Naive B cell (primary cell): Measurements from ENCODE around the gene TACR2. TPM values are rescaled to one million over a fixed set of nuclear protein-coding genes. Genes with fewer than 3 reads are reported as not detected.

ENCODE experiments used
- ATAC-seq, 2 donors: fragments of 150-1000 bp; cut with Tn5 transposase; 2 replicates each; pipeline ENCODE4 v1.10.0; 2021; ENCODE audit warnings: low read depth in 2 of 2, mild to moderate bottlenecking in 2 of 2, moderate library complexity in 2 of 2
- DNase-seq: peaks from one replicate; pipeline ENCODE4 v3.0.0; 2022
- H3K27ac Mint-ChIP-seq, 6 donors: one replicate each; pipeline ENCODE4 v1.8.0; 2020 to 2022; ENCODE audit warnings: mild to moderate bottlenecking in 6 of 6, mixed read lengths in 6 of 6, moderate library complexity in 5 of 6, inconsistent platforms in 2 of 6
- H3K27me3 Mint-ChIP-seq, 3 donors: one replicate each; pipeline ENCODE4 v1.8.0; 2021 to 2022; ENCODE audit warnings: mixed read lengths in 3 of 3, mild to moderate bottlenecking in 1 of 3
- H3K36me3 Mint-ChIP-seq, 2 donors: one replicate each; pipeline ENCODE4 v1.8.0; 2020 to 2022; ENCODE audit warnings: mixed read lengths in 2 of 2, inconsistent platforms in 1 of 2, mild to moderate bottlenecking in 1 of 2
- H3K4me1 Mint-ChIP-seq, 3 donors: one replicate each; pipeline ENCODE4 v1.8.0; 2020 to 2022; ENCODE audit warnings: mixed read lengths in 3 of 3, inconsistent platforms in 1 of 3, mild to moderate bottlenecking in 1 of 3, moderate library complexity in 1 of 3
- H3K4me3 Mint-ChIP-seq, 8 donors: one replicate each; pipeline ENCODE4 v1.8.0; 2020 to 2022; ENCODE audit warnings: mild to moderate bottlenecking in 8 of 8, mixed read lengths in 8 of 8, moderate library complexity in 8 of 8, inconsistent platforms in 2 of 8
- H3K9me3 Mint-ChIP-seq, 7 donors: one replicate each; pipeline ENCODE4 v1.8.0; 2020 to 2022; ENCODE audit warnings: mixed read lengths in 7 of 7, mild to moderate bottlenecking in 5 of 7, inconsistent platforms in 2 of 7, moderate library complexity in 1 of 7
- polyA plus RNA-seq, 6 donors: library from polyadenylated mRNA; unstranded; fragments of 300-500 nt; fragmentation: Illumina TruSeq; gene quantifications; one replicate each; pipeline ENCODE4 v1.2.3, GENCODE V29; 2021; ENCODE audit warnings: low read depth in 6 of 6

TACR2 gene
- polyA plus RNA-seq, 6 donors from 2014 or later: 0.34 to 0.38 TPM; not detected in 4

- ATAC-seq (no peak), DNase-seq (no peak)
- H3K27ac Mint-ChIP-seq: no peak overlapping the region
- H3K4me1 Mint-ChIP-seq: peaks cover 5 to 6% (median 6%) of the 10 kb centered on the region in 3 donors
- no peaks in the 10 kb centered on the region for H3K36me3 Mint-ChIP-seq
- peaks cover 0 to 2% (median 0%) of the 10 kb centered on the region in 7 donors for H3K9me3 Mint-ChIP-seq
- H3K4me3 Mint-ChIP-seq: no peak overlapping the region
- H3K27me3 Mint-ChIP-seq: peaks cover 5 to 16% (median 8%) of the 10 kb centered on the region in 3 donors
Observed at GRCh38 chr10:69422676-69423075, 6.0 kb upstream of the TACR2 start.

- Mint-ChIP-seq H3K36me3 (no peaks in the 10 kb centered on the region), H3K9me3 (peaks cover 0 to 2% (median 0%) of the 10 kb centered on the region in 7 donors), H3K4me3 (no peak overlapping the region), H3K4me1 (peaks cover 5 to 6% (median 6%) of the 10 kb centered on the region in 3 donors), H3K27me3 (peaks cover 5 to 16% (median 8%) of the 10 kb centered on the region in 3 donors), H3K27ac (no peak overlapping the region)
- ATAC-seq (no peak), DNase-seq (no peak)
Observed at GRCh38 chr10:69421611-69422308, 5.0 kb upstream of the TACR2 start.

- Mint-ChIP-seq H3K27me3 (peaks cover 14 to 31% (median 27%) of the 10 kb centered on the region in 3 donors), H3K36me3 (no peaks in the 10 kb centered on the region), H3K4me1 (peaks cover 5 to 6% (median 6%) of the 10 kb centered on the region in 3 donors), H3K27ac (no peak overlapping the region), H3K9me3 (no peaks in the 10 kb centered on the region), H3K4me3 (no peak overlapping the region)
- ATAC-seq (no peak), DNase-seq (no peak)
Observed at GRCh38 chr10:69419744-69420126, 3.0 kb upstream of the TACR2 start.

GRCh38 chr10:69419096-69419743 is 2.5 kb upstream of the TACR2 start:
- DNase-seq (no peak), ATAC-seq (no peak)
- peaks cover 17 to 35% (median 31%) of the 10 kb centered on the region in 3 donors for H3K27me3 Mint-ChIP-seq
- H3K4me1 Mint-ChIP-seq: peaks cover 3 to 6% (median 5%) of the 10 kb centered on the region in 3 donors
- H3K9me3 Mint-ChIP-seq: no peaks in the 10 kb centered on the region
- H3K4me3 Mint-ChIP-seq: no peak overlapping the region
- H3K36me3 Mint-ChIP-seq: no peaks in the 10 kb centered on the region
- no peak overlapping the region for H3K27ac Mint-ChIP-seq

DNA sequence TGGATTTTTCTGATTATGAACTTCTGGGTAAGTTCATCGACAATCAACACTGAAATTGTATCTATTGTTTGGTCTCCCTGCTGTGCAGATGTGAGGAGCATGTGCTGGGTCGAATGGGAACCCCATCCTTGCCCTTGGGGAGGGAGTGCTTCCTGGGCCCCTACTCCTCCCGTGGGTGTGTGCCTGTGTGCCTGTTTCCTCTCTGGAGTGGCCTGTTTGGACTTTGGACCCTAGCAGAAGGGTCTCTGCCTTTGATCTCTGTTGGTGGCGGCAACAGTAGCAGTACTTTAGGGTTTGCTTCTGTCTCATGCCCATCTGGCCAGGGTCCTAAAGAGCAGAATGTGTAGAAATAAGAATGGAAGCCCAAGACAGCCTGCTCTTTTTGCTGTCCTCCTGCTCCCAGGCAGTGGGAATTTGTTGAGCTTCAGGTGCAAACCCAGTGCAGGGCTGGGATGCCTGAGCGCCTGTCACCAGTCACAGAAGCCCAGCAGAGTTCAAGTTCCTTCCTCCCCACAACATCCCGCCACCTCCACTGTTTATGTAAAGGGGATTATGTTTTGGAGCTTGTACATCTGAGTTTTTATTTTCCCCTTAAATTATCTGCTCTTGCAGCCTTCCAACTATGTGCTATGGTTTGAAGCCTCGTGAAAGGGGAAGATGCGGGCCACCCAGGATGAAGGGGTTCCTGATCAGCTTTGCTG is 1.5 kb upstream of the TACR2 start:
- Mint-ChIP-seq H3K27ac (peak overlapping the region in 1 of 6 donors; percentile 24), H3K36me3 (no peaks in the 10 kb centered on the region), H3K4me3 (no peak overlapping the region), H3K27me3 (peaks cover 20 to 35% (median 35%) of the 10 kb centered on the region in 3 donors), H3K9me3 (no peaks in the 10 kb centered on the region), H3K4me1 (peaks cover 0 to 3% (median 2%) of the 10 kb centered on the region in 3 donors)
- no peak for DNase-seq
- no peak for ATAC-seq

DNA sequence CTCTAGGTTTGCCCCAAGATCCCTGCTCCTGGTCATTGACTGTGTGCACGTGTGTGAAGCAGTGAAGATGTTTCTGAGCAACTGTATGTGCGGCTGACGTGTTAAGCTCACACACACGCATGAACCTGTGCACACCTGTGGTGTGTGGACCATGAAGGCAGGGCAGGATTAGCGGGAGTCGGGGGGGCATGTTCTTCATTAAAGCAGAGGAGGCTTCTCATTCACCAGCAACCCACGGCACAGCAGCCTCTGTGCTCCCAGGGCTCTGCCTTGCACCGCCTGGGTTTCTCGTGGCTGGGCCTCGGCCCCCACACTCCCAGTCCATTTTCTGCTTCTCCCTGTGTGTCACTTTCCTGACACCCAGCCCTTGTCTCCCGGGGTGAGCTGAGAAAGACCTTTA is 824 bp upstream of the TACR2 start:
- Mint-ChIP-seq H3K36me3 (no peaks in the 10 kb centered on the region), H3K27me3 (peaks cover 21 to 38% (median 35%) of the 10 kb centered on the region in 3 donors), H3K9me3 (no peaks in the 10 kb centered on the region), H3K4me3 (no peak overlapping the region), H3K27ac (no peak overlapping the region), H3K4me1 (peaks cover 0 to 6% (median 5%) of the 10 kb centered on the region in 3 donors)
- DNase-seq: no peak
- no peak for ATAC-seq

- no peak for ATAC-seq
- Mint-ChIP-seq H3K9me3 (no peaks in the 10 kb centered on the region), H3K27me3 (peaks cover 21 to 30% (median 27%) of the 10 kb centered on the region in 3 donors), H3K27ac (no peak overlapping the region), H3K4me1 (peaks cover under 1 to 15% (median 7%) of the 10 kb centered on the region in 3 donors), H3K36me3 (no peaks in the 10 kb centered on the region), H3K4me3 (no peak overlapping the region)
- DNase-seq: no peak
Observed at GRCh38 chr10:69415951-69416350, 767 bp downstream of the TACR2 start.

DNA sequence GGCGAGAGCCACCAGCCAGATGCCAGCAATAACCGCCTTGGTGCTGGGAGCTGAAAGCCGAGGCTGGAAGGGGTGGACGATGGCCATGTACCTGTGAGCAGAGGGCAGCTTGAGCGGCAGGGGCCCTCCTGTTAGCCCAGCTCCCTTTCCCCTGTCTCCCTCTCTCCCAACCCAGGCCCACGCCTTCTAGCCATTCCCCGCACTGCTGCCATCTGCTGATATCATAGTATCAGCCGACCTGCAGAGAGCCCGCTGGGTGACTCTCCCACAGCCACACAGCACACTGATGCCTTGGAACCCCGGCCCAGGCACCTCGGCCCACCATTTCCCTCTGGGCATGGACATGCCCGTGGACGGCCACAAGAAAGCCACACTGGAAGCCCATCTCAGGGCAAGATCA is 1.7 kb downstream of the TACR2 start:
- ATAC-seq (no peak), DNase-seq (no peak)
- Mint-ChIP-seq H3K27me3 (peaks cover 20 to 30% (median 27%) of the 10 kb centered on the region in 3 donors), H3K36me3 (no peaks in the 10 kb centered on the region), H3K4me3 (no peak overlapping the region), H3K9me3 (peaks cover 0 to 4% (median 0%) of the 10 kb centered on the region in 7 donors), H3K4me1 (peaks cover 6 to 22% (median 16%) of the 10 kb centered on the region in 3 donors), H3K27ac (no peak overlapping the region)

- peak overlapping the region in 1 of 8 donors; percentile 42 for H3K4me3 Mint-ChIP-seq
- H3K36me3 Mint-ChIP-seq: no peaks in the 10 kb centered on the region
- no peak overlapping the region for H3K27ac Mint-ChIP-seq
- DNase-seq (no peak), ATAC-seq (no peak)
- peaks cover 0 to 4% (median 0%) of the 10 kb centered on the region in 7 donors for H3K9me3 Mint-ChIP-seq
- peaks cover 10 to 25% (median 22%) of the 10 kb centered on the region in 3 donors for H3K4me1 Mint-ChIP-seq
- peaks cover 19 to 30% (median 22%) of the 10 kb centered on the region in 3 donors for H3K27me3 Mint-ChIP-seq
Observed at GRCh38 chr10:69414036-69415018, 2.4 kb downstream of the TACR2 start.

- Mint-ChIP-seq H3K4me1 (peaks cover 14 to 33% (median 29%) of the 10 kb centered on the region in 3 donors), H3K27me3 (peaks cover 19 to 30% (median 19%) of the 10 kb centered on the region in 3 donors), H3K4me3 (no peak overlapping the region), H3K36me3 (no peaks in the 10 kb centered on the region), H3K27ac (peak overlapping the region in 2 of 6 donors; percentile 59 to 80), H3K9me3 (peaks cover 0 to 4% (median 0%) of the 10 kb centered on the region in 7 donors)
- peak; percentile 44 for DNase-seq
- ATAC-seq: peak in 1 of 2 donors; percentile 11
Observed at GRCh38 chr10:69413221-69413865, 3.4 kb downstream of the TACR2 start.

DNA sequence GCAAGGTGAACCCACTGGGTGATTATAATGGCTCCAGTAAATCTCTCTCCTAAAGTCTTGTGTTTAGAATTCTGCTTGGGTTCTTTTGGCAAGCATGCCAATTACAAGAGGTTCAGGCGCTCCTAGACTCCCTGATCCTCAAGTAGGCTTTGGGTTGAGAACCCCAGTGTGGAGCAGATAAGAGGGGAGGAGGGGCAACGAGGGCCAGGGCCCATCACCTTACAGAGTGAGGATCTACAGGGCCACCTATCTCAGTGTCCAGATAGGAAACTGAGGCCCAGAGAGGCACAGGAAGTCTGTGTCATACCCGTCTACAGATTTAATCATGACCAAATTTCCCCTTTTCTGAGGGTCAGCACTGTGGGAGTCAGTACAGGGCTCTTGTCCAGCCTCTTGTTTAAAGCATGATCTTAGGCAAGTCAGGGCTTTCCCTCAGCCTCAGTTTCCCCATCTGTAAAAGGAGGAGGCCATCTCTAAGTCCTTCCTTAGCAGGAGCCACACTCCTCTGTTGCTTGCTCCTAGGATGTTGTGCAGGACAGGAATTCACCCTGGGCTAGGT is 4.4 kb downstream of the TACR2 start:
- no peak overlapping the region for H3K27ac Mint-ChIP-seq
- H3K36me3 Mint-ChIP-seq: no peaks in the 10 kb centered on the region
- H3K4me3 Mint-ChIP-seq: no peak overlapping the region
- peaks cover 19 to 30% (median 19%) of the 10 kb centered on the region in 3 donors for H3K27me3 Mint-ChIP-seq
- DNase-seq (no peak), ATAC-seq (no peak)
- H3K9me3 Mint-ChIP-seq: peaks cover 0 to 4% (median 0%) of the 10 kb centered on the region in 7 donors
- H3K4me1 Mint-ChIP-seq: peaks cover 18 to 44% (median 37%) of the 10 kb centered on the region in 3 donors

- Mint-ChIP-seq H3K4me3 (no peak overlapping the region), H3K27me3 (peaks cover 18 to 28% (median 19%) of the 10 kb centered on the region in 3 donors), H3K27ac (peak overlapping the region in 5 of 6 donors; percentile 47 to 95 (median 89)), H3K9me3 (peaks cover 0 to 4% (median 0%) of the 10 kb centered on the region in 7 donors), H3K36me3 (no peaks in the 10 kb centered on the region), H3K4me1 (peaks cover 18 to 47% (median 37%) of the 10 kb centered on the region in 3 donors)
- no peak for DNase-seq
- no peak for ATAC-seq
Observed at GRCh38 chr10:69411476-69411875, 5.2 kb downstream of the TACR2 start.
